Stimulated activated CD4-positive, alpha-beta T cell treated with anti-CD3 and anti-CD28 coated beads, Interleukin-2, amount 100 ng/mL, for 48 hours (primary cell): ENCODE data around the gene PPP2R2C.

Experiments used
- DNase-seq, 2 donors: peaks; one replicate each; pipeline ENCODE4 v3.0.0-alpha.2; 2020

The PPP2R2C gene

DNA sequence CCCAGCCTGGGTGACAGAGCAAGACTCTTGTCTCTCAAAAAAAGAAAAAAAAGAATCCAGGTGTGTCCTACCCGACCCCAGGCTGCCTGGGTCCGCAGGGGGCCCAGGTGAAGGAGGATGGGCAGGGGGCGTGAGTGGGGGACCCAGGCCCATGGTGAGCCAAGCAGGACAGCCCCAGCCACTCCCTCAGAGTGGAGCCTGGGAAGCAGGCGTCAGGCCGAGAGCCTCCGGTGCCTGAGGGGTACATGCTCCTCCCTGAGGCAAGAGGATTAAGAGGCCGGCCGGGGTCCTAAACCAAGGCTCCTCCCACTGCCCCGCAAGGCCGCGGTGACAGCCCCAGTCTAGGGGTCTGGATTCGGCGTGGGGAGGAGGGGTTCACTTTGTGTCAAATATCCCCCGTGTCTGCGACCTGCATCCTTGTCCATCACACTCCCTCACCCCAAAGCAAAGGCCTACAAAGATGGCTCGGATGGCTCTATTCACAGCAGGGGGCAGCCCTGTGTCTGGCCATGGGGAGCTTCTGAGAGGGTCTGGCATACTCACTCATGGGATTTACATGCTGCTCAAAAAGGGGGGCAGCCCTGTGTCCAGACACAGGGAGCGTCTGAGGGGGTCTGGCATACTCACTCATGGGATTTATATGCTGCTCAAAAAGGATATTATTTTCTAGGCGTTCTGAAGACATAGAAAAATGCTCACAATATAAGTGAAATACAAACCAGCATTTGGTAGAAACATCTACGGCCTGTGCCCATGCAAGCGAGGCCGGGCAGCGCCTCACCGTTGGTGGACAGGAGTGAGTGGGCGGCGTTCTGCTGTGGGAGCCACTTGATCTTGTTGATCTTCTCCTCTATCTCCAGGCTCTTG, 94.6 kb downstream of the PPP2R2C start:
- no peak for DNase-seq

DNA sequence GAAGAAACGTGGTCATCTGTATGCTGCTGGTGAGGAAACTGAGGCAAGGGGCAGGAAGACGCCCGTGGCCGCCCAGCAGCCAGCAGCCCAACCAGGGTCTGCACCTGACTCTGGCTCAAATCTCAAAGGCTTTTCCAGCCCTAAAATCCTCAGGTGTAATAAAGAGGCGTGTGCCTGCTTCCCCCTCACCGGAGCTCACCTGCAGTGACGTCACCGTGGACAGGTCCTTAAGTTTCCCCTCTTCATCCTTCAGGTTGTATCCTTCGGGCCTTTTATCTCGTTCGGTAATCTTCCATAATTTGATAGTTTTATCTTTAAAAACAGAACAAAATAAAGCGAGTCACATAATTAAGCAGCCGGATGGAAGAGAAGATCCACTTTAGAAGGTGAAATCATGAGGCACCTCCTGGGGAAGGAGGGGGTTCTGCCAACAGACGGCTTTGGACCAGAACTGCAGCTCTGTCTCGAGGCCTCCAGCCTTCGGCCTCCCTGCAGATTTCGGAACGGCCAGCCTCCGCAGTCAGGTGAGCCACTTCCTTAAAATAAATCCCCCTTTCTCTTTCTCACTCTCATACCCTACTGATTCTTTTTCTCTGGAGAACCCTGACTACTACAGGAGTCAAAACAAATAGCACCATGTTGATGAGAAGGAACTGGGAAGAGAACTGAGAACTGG, 96.7 kb downstream of the PPP2R2C start:
- DNase-seq, result no peak

DNA sequence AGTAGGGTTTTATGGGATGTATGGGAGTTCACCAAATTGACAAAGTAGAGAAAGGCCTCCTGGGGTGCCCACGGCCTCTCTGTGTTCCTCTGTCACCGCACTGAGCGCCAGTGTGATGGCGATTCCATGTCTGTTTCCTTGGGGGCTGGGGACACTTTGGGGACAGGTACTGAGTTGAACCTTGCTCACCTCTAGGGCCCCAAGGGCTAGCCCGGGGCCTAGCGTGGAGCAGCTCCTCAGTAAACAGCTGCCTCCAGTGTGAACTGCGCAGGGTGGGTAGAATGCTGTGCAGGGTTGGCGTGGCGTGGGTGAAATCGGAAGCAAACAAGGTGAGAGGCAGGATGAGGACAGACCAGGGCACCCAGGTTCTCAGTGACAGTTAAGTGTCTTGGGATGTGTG, 97.8 kb downstream of the PPP2R2C start:
- DNase-seq, result no peak

DNA sequence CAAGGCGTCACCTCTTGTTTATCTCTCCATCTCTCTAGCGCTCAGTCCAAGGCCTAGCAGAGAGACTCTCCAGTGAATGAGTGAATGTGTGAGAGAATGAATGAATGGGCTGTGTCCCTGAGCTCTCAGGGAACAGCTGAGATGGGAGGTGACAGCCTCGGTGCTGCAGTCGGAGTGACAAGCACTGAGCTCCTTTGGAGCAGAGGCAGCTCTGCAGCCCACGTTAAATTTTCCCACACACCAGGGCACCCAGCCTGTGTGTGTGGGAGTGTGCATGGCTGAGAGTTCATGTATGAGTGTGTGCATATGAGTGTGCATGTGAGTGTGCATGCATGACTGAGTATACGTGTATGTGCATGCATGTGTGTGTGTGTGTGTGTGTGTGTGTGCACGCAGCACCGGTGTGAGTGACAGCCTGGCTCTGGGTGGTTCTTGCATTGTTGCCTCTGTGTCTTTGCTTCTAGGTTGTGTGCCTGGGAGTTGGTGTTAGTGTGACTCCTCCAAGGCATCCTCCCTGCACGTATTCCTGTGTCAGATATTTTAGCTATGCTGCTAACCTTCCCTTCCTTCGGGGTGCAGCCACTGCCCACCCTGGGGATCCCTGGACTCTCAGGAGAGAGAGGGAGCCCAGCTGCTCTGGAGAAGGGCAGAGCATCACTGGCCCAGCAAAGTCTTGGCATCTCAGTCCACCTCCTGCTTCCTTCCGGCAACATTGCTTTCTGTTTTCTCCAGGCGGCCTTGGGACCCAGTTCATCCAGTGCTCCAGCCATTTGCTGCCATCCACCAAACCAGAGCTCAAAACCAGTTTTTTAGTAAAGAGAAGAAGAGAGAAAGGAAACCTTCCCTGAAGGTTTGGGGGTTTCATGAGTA, 98.6 kb downstream of the PPP2R2C start:
- DNase-seq, result no peak

GRCh38 chr4:6372649-6373525, 99.5 kb downstream of the PPP2R2C start:
- peak in 1 of 2 donors; percentile 2 for DNase-seq

GRCh38 chr4:6371812-6372211, 100.6 kb downstream of the PPP2R2C start:
- DNase-seq, result no peak

GRCh38 chr4:6371271-6371670, 101.1 kb downstream of the PPP2R2C start:
- no peak for DNase-seq

DNA sequence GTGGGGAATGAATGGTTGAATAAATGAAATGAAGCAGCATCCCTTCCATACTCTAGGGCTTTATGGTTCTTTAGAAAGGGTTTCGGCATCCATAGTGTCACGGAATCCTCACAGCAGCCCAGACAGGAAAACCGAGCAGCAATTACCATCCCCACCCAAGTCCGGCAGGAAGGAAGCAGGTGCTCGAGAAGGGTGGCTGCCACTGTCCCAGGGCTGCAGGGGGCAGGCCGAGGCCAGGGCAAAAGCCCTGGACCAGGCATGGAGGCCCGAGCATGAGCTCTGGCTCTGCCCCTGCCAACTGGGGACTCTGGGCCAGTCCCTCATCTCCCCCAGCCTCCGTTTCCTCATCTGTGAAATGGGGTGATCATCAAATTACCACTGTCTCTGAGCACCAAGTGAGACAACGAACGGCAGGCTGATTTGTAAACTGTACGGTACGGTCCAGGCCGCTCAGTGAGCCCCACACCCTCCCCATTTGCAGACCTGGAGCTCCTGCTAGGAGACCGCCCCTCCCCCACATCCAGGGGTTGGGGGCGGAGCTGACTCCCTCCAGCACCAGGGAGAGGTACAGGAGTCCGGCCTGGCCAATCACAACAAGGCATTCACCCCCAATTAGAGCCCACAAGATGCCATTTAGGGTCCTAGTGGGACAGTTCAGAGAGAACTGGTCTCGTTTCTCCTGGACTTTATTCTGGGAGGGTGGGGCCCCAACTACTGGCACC, 102.3 kb downstream of the PPP2R2C start:
- no peak for DNase-seq

DNA sequence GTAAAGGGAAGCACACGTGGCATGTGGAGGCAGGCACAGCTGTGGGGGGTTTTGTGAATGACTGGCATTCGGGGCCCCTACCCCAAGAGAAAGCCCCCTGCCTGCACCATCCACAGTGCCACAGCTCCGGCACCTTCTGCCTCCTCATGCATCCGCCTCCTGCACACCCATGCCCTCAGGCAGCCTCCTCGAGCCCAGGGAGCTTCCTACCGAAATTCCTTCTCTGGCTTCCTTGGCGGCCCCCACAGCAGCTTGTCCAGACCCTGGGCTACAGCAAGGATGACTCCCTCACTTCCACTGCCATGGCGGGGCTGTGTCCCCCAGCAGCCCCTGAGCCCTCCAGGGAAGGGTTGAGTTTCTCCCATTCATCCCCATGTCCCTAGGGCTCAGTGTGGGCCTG, 102.9 kb downstream of the PPP2R2C start:
- no peak for DNase-seq

DNA sequence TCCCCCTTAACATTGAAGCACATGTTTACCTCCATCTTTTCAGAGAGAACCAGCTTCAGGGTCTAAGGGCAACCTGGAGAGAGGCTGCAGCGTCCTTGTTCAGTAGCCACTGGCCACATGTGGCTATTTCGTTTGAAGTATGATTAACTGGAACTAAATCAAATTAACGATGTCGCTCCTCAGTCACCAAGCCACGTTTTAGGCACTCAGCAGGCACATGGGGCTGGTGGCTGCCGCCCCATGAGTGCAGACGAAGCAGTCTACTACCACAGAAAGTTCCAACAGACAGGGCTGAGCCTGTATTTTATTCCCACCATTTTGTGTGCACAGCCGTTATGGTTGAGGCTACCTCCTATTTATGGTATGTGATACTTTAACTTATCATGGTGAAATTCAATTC, 103.4 kb downstream of the PPP2R2C start:
- no peak for DNase-seq

GRCh38 chr4:6368601-6369000, 103.8 kb downstream of the PPP2R2C start:
- no peak for DNase-seq

- no peak for DNase-seq
Measured at GRCh38 chr4:6368096-6368495, 104.3 kb downstream of the PPP2R2C start.

DNA sequence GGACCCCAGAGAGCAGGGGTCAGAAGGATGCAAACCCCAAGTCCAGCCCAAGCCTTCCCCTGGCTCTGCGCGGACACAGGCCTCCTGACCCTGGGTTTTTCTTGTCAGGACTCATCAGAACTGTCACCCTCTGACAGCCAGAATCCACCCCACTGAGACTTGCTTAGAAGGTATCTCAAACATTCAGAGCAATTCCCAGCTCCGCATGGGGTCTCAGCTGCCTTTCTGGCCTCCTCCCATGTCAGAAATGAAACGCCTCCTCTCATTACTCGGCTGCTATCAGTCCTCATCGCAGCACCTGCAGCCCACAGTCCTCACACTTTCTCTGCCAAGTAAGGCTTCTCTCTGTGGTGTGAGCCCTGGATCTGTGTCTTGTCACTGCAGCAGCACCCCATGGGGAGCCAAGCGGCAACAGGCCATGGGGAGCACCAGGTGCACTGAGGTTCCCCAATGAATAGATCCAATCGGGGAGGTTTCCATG, 105.0 kb downstream of the PPP2R2C start:
- DNase-seq, result no peak

DNA sequence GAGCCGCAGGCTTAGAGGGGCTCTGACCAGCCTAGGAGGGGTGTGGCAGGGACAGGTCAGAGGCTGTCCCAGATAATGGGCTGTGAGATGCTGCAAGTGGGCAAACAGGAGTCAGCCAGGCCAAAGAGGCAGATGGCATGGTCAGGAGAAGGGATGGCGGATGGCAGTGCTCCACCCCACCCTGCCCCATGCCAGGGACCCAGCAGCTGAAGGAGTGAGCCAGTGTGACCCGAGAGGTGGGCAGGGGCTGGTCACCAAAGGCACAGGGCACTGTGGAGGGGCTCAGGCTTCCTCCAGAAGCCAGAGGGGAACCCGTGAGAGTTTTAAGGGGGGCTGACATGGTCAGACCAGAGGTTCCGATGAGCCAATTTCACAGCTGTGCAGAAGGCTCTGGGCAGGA, 105.8 kb downstream of the PPP2R2C start:
- no peak for DNase-seq

GRCh38 chr4:6365545-6366086, 106.8 kb downstream of the PPP2R2C start:
- DNase-seq, result no peak

DNA sequence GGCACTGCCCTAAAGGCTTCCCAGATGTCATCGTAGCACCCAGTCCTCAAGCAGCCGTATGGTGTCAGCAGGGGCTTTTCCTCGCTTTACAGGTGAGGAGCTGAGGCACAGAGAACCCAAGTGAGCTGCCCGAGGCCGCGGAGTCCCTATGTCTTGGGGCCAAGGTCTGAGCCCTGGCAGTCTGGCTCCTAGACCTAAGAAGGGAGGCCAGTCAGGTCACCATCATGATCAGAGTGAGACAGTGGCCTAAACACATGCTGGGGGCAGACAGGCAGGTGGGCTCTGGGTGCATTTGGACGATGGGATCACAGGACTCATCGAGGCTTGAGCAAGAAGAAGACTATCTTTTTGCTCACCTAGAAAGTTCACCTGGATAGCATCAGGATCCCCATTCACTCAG, 107.8 kb downstream of the PPP2R2C start:
- DNase-seq, result no peak

DNA sequence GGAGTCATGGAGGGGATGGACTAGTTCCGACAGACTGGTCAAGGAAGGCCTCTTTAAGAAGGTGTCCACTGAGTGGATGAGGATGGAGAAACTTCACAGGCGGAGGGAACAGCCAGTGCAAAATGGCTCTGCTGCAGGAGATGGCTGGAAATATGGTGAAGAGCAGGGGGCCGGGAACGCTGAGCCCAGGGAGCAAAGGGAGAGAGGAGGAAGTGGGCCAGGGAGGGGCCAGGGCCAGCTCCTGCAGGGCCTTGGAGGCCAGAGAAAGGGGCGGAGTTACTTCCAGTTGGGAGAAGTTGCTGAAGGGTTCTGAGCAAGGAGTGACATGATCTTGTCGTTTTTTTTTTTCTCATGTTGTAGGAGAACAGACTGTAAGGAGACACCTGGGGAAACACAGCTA, 108.3 kb downstream of the PPP2R2C start:
- no peak for DNase-seq

DNA sequence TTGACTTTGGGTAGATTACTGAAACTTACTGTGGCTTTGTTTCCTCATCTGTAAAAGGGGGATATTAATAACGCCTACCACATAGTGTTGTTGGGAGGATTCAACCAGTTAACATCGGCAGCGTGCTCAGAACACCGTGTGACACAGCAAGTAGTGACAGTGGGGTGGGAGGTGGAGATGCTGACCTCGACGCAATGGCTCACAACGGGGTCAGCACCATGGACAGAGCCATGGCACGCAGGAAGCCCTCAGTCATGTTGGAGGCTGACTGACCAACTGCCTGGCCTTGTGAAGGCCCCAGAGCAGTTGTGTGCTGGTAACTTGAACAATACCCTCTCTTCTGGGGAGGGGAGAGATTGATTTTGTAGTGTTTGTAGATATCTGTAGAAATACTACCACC, 109.5 kb downstream of the PPP2R2C start:
- peak; percentile 16 to 19 for DNase-seq

- no peak for DNase-seq
Measured at GRCh38 chr4:6362243-6362885, 110.0 kb downstream of the PPP2R2C start.

DNA sequence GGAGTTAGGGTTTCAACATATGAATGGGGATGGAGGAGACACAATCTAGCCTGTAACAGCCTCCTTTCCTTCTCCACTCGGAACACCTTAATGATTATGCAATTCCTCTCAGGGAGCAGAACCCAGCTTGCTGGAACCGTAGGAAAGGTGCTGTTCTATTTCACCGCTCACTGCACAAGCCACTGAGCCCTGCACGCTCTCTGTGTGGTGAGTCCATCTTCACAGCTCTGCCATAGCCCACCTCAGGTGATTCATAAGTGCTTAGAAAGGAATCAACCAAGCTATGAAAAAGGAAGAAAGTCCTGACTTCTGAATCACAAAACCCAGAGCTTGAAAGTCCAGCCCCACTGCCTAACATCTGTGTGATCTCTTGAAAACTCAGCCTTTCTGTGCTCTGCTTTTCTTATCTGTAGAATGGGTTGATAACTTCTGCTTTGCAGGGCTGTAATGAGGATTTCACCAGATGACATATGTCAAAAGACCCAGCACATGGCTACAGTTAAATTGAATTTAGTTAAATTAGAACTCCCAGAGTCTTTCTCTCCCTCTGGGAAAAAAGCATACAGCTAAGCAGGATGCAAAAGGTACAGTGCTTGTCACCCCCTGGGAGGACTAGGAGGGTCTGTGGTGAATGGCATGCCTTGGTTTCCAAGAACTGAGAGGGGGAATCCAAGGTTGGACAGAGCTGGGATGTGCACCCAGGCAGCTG, 111.2 kb downstream of the PPP2R2C start:
- DNase-seq, result no peak
